PC-3 (cell line): ENCODE measurements around the gene FBXW4. TPM values are rescaled to one million over a fixed set of nuclear protein-coding genes. Genes with fewer than 3 reads are reported as not detected.

ENCODE experiments used
- ATAC-seq: fragments of 200-7000 bp; cut with Tn5 transposase; 2 replicates; pipeline ENCODE4 v1.9.1; 2020; ENCODE audit warnings: mild to moderate bottlenecking, moderate library complexity
- BruUV-seq: library from RNA; stranded (reverse); fragments of 400-500 nt; replicated peaks from 2 replicates; lab custom pipeline; 2021; lab: Mats Ljungman, UMichigan
- CTCF ChIA-PET: fragments of 300-600 bp; sonication (Branson Sonifier 250); formaldehyde crosslinking; loops from one replicate; lab custom pipeline; 2022; ENCODE audit warnings: antibody characterized with exemption; lab: Charles Lee
- POLR2A ChIA-PET: fragments of 300-600 bp; sonication (Branson Sonifier 250); formaldehyde crosslinking; loops from one replicate; lab custom pipeline; 2022; ENCODE audit warnings: antibody characterized with exemption; ENCODE audit not compliant: unreplicated experiment; lab: Charles Lee
- DNase-seq: peaks from one replicate; pipeline ENCODE4 v3.0.0-alpha.2; 2015
- H2AFZ ChIP-seq: fragments of 300-600 bp; sonication (generic); 2 replicates; pipeline ENCODE4 v1.6.0; 2016; ENCODE audit warnings: antibody characterized with exemption, low read length
- H3F3A ChIP-seq: fragments of 300-600 bp; sonication (generic); one replicate; pipeline ENCODE4 v1.6.0; 2017; ENCODE audit warnings: antibody characterized with exemption, low read length, control low read depth, mild to moderate bottlenecking; ENCODE audit not compliant: unreplicated experiment
- H3K27ac ChIP-seq: fragments of 300-600 bp; sonication (generic); 2 replicates; pipeline ENCODE4 v1.5.1; 2016; ENCODE audit warnings: mild to moderate bottlenecking, low read length
- H3K27me3 ChIP-seq: fragments of 300-600 bp; sonication (generic); 2 replicates; pipeline ENCODE4 v1.6.1; 2016; ENCODE audit warnings: low read length, mixed read lengths
- H3K36me3 ChIP-seq: fragments of 300-600 bp; sonication (generic); 2 replicates; pipeline ENCODE4 v1.6.1; 2016; ENCODE audit warnings: low read depth, mixed run types, low read length, mixed read lengths
- H3K4me1 ChIP-seq: fragments of 300-600 bp; sonication (generic); 2 replicates; pipeline ENCODE4 v1.5.1; 2016; ENCODE audit warnings: low read length; ENCODE audit not compliant: insufficient read depth
- H3K4me2 ChIP-seq: fragments of 300-600 bp; sonication (generic); 2 replicates; pipeline ENCODE4 v1.6.0; 2016; ENCODE audit warnings: low read length
- H3K4me3 ChIP-seq: fragments of 300-600 bp; sonication (generic); 2 replicates; pipeline ENCODE4 v1.5.1; 2016; ENCODE audit warnings: mild to moderate bottlenecking, low read length, mixed read lengths
- H3K79me2 ChIP-seq: fragments of 300-600 bp; sonication (generic); 2 replicates; pipeline ENCODE4 v1.6.1; 2017; ENCODE audit warnings: low read length, mixed read lengths
- H3K9ac ChIP-seq: fragments of 300-600 bp; sonication (generic); 2 replicates; pipeline ENCODE4 v1.6.0; 2016; ENCODE audit warnings: mild to moderate bottlenecking, low read length
- H3K9me2 ChIP-seq: fragments of 300-600 bp; sonication (generic); replicated peaks from 2 replicates; pipeline ENCODE4 v1.6.1; 2016; ENCODE audit warnings: mixed run types, low read length, mixed read lengths
- H3K9me3 ChIP-seq: fragments of 300-600 bp; sonication (generic); 2 replicates; pipeline ENCODE4 v1.6.1; 2016; ENCODE audit warnings: low read length, mixed read lengths
- H4K20me1 ChIP-seq: fragments of 300-600 bp; sonication (generic); 2 replicates; pipeline ENCODE4 v1.6.1; 2016; ENCODE audit warnings: low read length, mixed read lengths
- CTCF ChIP-seq: fragments of 300-600 bp; sonication (generic); conservative IDR thresholded peaks from 2 replicates; pipeline ENCODE4 v1.5.1; 2017; ENCODE audit warnings: antibody characterized with exemption, low read depth, mild to moderate bottlenecking, low read length
- EZH2 ChIP-seq: fragments of 300-600 bp; sonication (generic); IDR thresholded peaks from one replicate; pipeline ENCODE4 v1.6.1; 2017; ENCODE audit warnings: antibody characterized with exemption, mild to moderate bottlenecking, low read length; ENCODE audit not compliant: unreplicated experiment
- EZH2phosphoT487 ChIP-seq: fragments of 300-600 bp; sonication (generic); IDR thresholded peaks from 2 replicates; pipeline ENCODE4 v1.6.1; 2018; ENCODE audit warnings: mild to moderate bottlenecking, antibody characterized with exemption, low read length, borderline replicate concordance
- intact Hi-C: fragments of 100-400 bp; cut with micrococcal nuclease; formaldehyde crosslinking; loops from 2 replicates; pipeline ENCODE4 v1.9.0; 2023
- total RNA-seq: library from RNA; depleted of rRNA; stranded (reverse); fragments of >200 nt; gene quantifications from 2 replicates; pipeline ENCODE4 v1.2.3, GENCODE V29; 2014

Gene FBXW4
- total RNA-seq, 1 experiment from 2014 or later = 18.8 TPM

GRCh38 chr10:101666083-101666482, 28.9 kb downstream of the FBXW4 start:
- Histone ChIP-seq H3K4me3 (no peak overlapping the region), H3K9ac (no peak overlapping the region), H3F3A (no peaks in the 10 kb centered on the region), H3K27ac (no peak overlapping the region), H3K9me3 (no peaks in the 10 kb centered on the region), H2AFZ (no peak overlapping the region), H3K27me3 (no peaks in the 10 kb centered on the region), H3K79me2 (no peaks in the 10 kb centered on the region), H3K4me2 (no peak overlapping the region), H3K9me2 (no peaks in the 10 kb centered on the region), H3K36me3 (no peaks in the 10 kb centered on the region), H3K4me1 (no peaks in the 10 kb centered on the region), H4K20me1 (no peaks in the 10 kb centered on the region)
- TF ChIP-seq EZH2phosphoT487 (no peak), EZH2 (no peak), CTCF (no peak)
- POLR2A ChIA-PET = interaction anchor here (0.6 kb wide), 1 partner anchor 153 kb away, joined by 3 read pairs; no protein-coding TSS in a partner anchor
- CTCF ChIA-PET = no interaction called here
- no peak for ATAC-seq
- intact Hi-C loops = no loop called here
- no peak for DNase-seq
- BruUV-seq = no TSS peak

DNA sequence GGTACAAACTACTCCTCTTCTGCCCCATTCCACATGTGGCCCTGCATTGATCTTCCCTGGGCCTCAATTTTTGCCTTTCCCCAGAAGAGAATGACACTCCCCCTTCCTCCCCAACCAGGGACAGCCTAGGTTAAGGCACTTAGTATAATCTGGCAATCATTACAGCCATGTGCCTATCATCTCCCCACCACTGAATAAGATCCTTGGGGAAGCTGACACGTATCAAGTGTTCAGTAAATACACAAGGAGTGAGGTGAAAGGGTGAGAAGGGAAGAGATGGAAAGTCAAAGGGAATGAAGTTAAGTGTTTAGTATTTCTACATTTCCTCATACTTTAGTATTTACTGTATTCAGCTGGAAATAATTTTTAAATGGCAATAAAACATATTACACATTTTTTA, 31.9 kb downstream of the FBXW4 start:
- Histone ChIP-seq H3K9ac (no peak overlapping the region), H3K79me2 (no peaks in the 10 kb centered on the region), H3K27me3 (no peaks in the 10 kb centered on the region), H3K36me3 (no peaks in the 10 kb centered on the region), H4K20me1 (no peaks in the 10 kb centered on the region), H3K9me2 (no peaks in the 10 kb centered on the region), H3K9me3 (no peaks in the 10 kb centered on the region), H3K4me3 (no peak overlapping the region), H3K4me2 (no peak overlapping the region), H2AFZ (no peak overlapping the region), H3K27ac (no peak overlapping the region), H3K4me1 (no peaks in the 10 kb centered on the region), H3F3A (no peaks in the 10 kb centered on the region)
- ChIA-PET POLR2A (no interaction called here), CTCF (no interaction called here)
- ATAC-seq (no peak), DNase-seq (no peak)
- no TSS peak for BruUV-seq
- intact Hi-C loops = no loop called here
- TF ChIP-seq EZH2 (no peak), EZH2phosphoT487 (no peak), CTCF (no peak)

DNA sequence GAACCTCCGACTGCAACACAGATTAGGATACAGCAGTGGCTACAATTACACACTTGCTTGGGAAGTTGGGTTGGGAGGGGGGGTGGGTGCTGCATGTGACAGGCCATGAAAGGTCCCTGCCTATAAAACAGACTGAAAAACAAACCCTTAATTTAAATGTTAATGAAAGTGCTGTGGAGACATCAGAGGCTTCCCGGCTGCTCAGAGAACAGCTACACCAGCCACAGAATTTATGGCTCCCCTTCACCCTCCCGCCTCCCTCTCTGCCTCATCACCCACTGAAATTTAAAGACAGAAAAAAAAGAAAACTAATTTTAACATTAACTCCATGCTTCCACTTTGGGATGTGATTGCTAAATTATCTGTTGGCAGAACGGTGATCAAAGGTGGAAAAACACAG, 34.7 kb downstream of the FBXW4 start:
- Histone ChIP-seq H3K9me2 (no peaks in the 10 kb centered on the region), H3K27ac (no peak overlapping the region), H3K4me2 (no peak overlapping the region), H3K9ac (no peak overlapping the region), H4K20me1 (no peaks in the 10 kb centered on the region), H3K79me2 (no peaks in the 10 kb centered on the region), H3K27me3 (no peaks in the 10 kb centered on the region), H3K9me3 (no peaks in the 10 kb centered on the region), H2AFZ (no peak overlapping the region), H3K4me1 (no peaks in the 10 kb centered on the region), H3K4me3 (no peak overlapping the region), H3K36me3 (no peaks in the 10 kb centered on the region), H3F3A (no peaks in the 10 kb centered on the region)
- no peak for ATAC-seq
- POLR2A ChIA-PET = no interaction called here
- CTCF ChIA-PET = no interaction called here
- TF ChIP-seq EZH2 (no peak), CTCF (no peak), EZH2phosphoT487 (no peak)
- no peak for DNase-seq
- intact Hi-C loops = no loop called here
- no TSS peak for BruUV-seq
